ENCODE measurements around the gene NTF3. TPM values are rescaled to one million over a fixed set of nuclear protein-coding genes. Genes with fewer than 3 reads are reported as not detected.

NTF3 gene
- total RNA-seq, 2 donors from 2014 or later = 1.0 to 1.2 TPM

- Histone ChIP-seq H3K27ac (no peak overlapping the region), H3K4me3 (no peak overlapping the region), H3K9me3 (no peaks in the 10 kb centered on the region), H3K4me1 (replicated peaks) (no peaks in the 10 kb centered on the region), H3K27me3 (replicated peaks; ENCODE audit: insufficient read depth) (no peaks in the 10 kb centered on the region), H3K36me3 (no peaks in the 10 kb centered on the region)
- TF ChIP-seq POLR2A (IDR thresholded peaks at IDR 0.05) = no peak
- TF ChIP-seq POLR2AphosphoS5 (IDR thresholded peaks at IDR 0.05) = no peak
- no peak for TF ChIP-seq CTCF (IDR thresholded peaks at IDR 0.05)
- no peak for DNase-seq (ENCODE audit: low spot score)
- WGBS = 96% methylated on average over 4 of the region's 4 CpGs
- intact Hi-C loops (cut with DNase I) = no loop called here
Observed at GRCh38 chr12:5513406-5513805, 81.5 kb downstream of the NTF3 start.

GRCh38 chr12:5514016-5514415 lies 82.1 kb downstream of the NTF3 start:
- no peaks in the 10 kb centered on the region for H3K9me3 ChIP-seq
- no peaks in the 10 kb centered on the region for H3K36me3 ChIP-seq
- 80% methylated on average over 6 of the region's 6 CpGs for WGBS
- no peaks in the 10 kb centered on the region for H3K27me3 ChIP-seq (replicated peaks; ENCODE audit: insufficient read depth)
- intact Hi-C loops (cut with DNase I) = no loop called here
- no peak for DNase-seq (ENCODE audit: low spot score)
- TF ChIP-seq POLR2AphosphoS5 (IDR thresholded peaks at IDR 0.05) (no peak), CTCF (IDR thresholded peaks at IDR 0.05) (no peak), POLR2A (IDR thresholded peaks at IDR 0.05) (no peak)
- H3K4me3 ChIP-seq = no peak overlapping the region
- no peaks in the 10 kb centered on the region for H3K4me1 ChIP-seq (replicated peaks)
- no peak overlapping the region for H3K27ac ChIP-seq

- no peak for DNase-seq (ENCODE audit: low spot score)
- no peak overlapping the region for H3K27ac ChIP-seq
- intact Hi-C loops (cut with DNase I) = no loop called here
- no peaks in the 10 kb centered on the region for H3K9me3 ChIP-seq
- H3K4me1 ChIP-seq (replicated peaks) = no peaks in the 10 kb centered on the region
- no peaks in the 10 kb centered on the region for H3K27me3 ChIP-seq (replicated peaks; ENCODE audit: insufficient read depth)
- no peaks in the 10 kb centered on the region for H3K36me3 ChIP-seq
- TF ChIP-seq CTCF (IDR thresholded peaks at IDR 0.05) (no peak), POLR2A (IDR thresholded peaks at IDR 0.05) (no peak), POLR2AphosphoS5 (IDR thresholded peaks at IDR 0.05) (no peak)
- no peak overlapping the region for H3K4me3 ChIP-seq
- over 99% methylated on average over 4 of the region's 4 CpGs for WGBS
Observed at GRCh38 chr12:5514545-5514944, 82.6 kb downstream of the NTF3 start.

GRCh38 chr12:5515458-5515857 lies 83.5 kb downstream of the NTF3 start:
- no peaks in the 10 kb centered on the region for H3K4me1 ChIP-seq (replicated peaks)
- WGBS = 100% methylated on average over 1 of the region's 1 CpG
- DNase-seq (ENCODE audit: low spot score) = no peak
- no peaks in the 10 kb centered on the region for H3K27me3 ChIP-seq (replicated peaks; ENCODE audit: insufficient read depth)
- H3K4me3 ChIP-seq = no peak overlapping the region
- intact Hi-C loops (cut with DNase I) = no loop called here
- H3K9me3 ChIP-seq = no peaks in the 10 kb centered on the region
- no peak for TF ChIP-seq POLR2A (IDR thresholded peaks at IDR 0.05)
- TF ChIP-seq CTCF (IDR thresholded peaks at IDR 0.05) = no peak
- no peak for TF ChIP-seq POLR2AphosphoS5 (IDR thresholded peaks at IDR 0.05)
- no peak overlapping the region for H3K27ac ChIP-seq
- no peaks in the 10 kb centered on the region for H3K36me3 ChIP-seq

- Histone ChIP-seq H3K4me3 (no peak overlapping the region), H3K4me1 (replicated peaks) (no peaks in the 10 kb centered on the region), H3K27ac (no peak overlapping the region), H3K9me3 (no peaks in the 10 kb centered on the region), H3K36me3 (no peaks in the 10 kb centered on the region), H3K27me3 (replicated peaks; ENCODE audit: insufficient read depth) (no peaks in the 10 kb centered on the region)
- no peak for DNase-seq (ENCODE audit: low spot score)
- 73% methylated on average over 8 of the region's 8 CpGs for WGBS
- intact Hi-C loops (cut with DNase I) = no loop called here
- TF ChIP-seq CTCF (IDR thresholded peaks at IDR 0.05) (no peak), POLR2A (IDR thresholded peaks at IDR 0.05) (no peak), POLR2AphosphoS5 (IDR thresholded peaks at IDR 0.05) (no peak)
Observed at GRCh38 chr12:5516371-5517241, 84.7 kb downstream of the NTF3 start.

Measured in prostate gland (tissue), 2 donors.